Endothelial cell of umbilical vein (primary cell): ENCODE data around the gene TMCO6. TPM values are rescaled to one million over a fixed set of nuclear protein-coding genes. Genes with fewer than 3 reads are reported as not detected.
"Not testable (repeated sequence)": the region's sequence is repeated elsewhere in the genome, so short reads cannot be mapped to it uniquely, and the experiment has no call there.

Experiments used
- BruUV-seq: library from RNA; stranded (reverse); fragments of 400-500 nt; replicated peaks from 2 replicates; lab custom pipeline; 2021; lab: Mats Ljungman, UMichigan
- CTCF ChIA-PET: fragments of 300-600, 350-600 bp; sonication (Branson Sonifier 250); formaldehyde crosslinking; loops from one replicate; lab custom pipeline; 2021; ENCODE audit warnings: antibody characterized with exemption, inconsistent platforms; lab: Charles Lee
- POLR2A ChIA-PET: fragments of 300-600, 350-600 bp; sonication (Branson Sonifier 250); formaldehyde crosslinking; loops from one replicate; lab custom pipeline; 2021; ENCODE audit warnings: antibody characterized with exemption, inconsistent platforms; lab: Charles Lee
- DNase-seq: peaks from one replicate; pipeline ENCODE4 v3.0.0-alpha.2; 2011; ENCODE audit warnings: low read depth, low spot score
- FAIRE-seq: peaks from 2 replicates; lab custom pipeline; 2011; peaks lifted over from hg19 to GRCh38; lab: Jason Lieb, UNC
- H2AFZ ChIP-seq: 2 replicates; pipeline ENCODE4 v1.6.0; 2012; ENCODE audit warnings: low read depth, low read length, control low read depth, inconsistent platforms
- H3K27ac ChIP-seq: 2 replicates; pipeline ENCODE4 v1.5.1; 2011; ENCODE audit warnings: low read depth, mild to moderate bottlenecking, control low read depth, low read length, moderate library complexity; ENCODE audit not compliant: insufficient read depth
- H3K27me3 ChIP-seq, 2 experiments: 2 replicates each; pipeline versions ENCODE4 v1.6.0 to v1.6.1; 2011; ENCODE audit warnings: low read length in 2 of 2, mixed read lengths in 1 of 2; ENCODE audit not compliant: control insufficient read depth in 2 of 2, insufficient read depth in 2 of 2
- H3K36me3 ChIP-seq, 2 experiments: 2 replicates in 1 of 2; 3 replicates in 1 of 2; pipeline ENCODE4 v1.5.1; 2011; ENCODE audit warnings: low read length in 2 of 2, mild to moderate bottlenecking in 1 of 2, moderate library complexity in 1 of 2; ENCODE audit not compliant: control insufficient read depth in 2 of 2, insufficient read depth in 2 of 2; ENCODE audit errors: extremely low read depth in 1 of 2
- H3K4me1 ChIP-seq: 3 replicates; pipeline ENCODE4 v1.5.1; 2011; ENCODE audit warnings: mild to moderate bottlenecking, low read length; ENCODE audit not compliant: control insufficient read depth, insufficient read depth; ENCODE audit errors: extremely low read depth
- H3K4me2 ChIP-seq: 2 replicates; pipeline ENCODE4 v1.6.1; 2011; ENCODE audit warnings: low read length, control low read depth, mixed read lengths; ENCODE audit not compliant: insufficient read depth
- H3K4me3 ChIP-seq, 3 experiments: fragments of 200-600 bp in 1 of 3; sonication (generic), shearing (Covaris generic) in 1 of 3; replicated peaks in 1 of 3; 2 replicates each; pipeline ENCODE4 v1.5.1; 2011 to 2016; ENCODE audit warnings: control low read depth in 3 of 3, low read length in 3 of 3, mild to moderate bottlenecking in 2 of 3, inconsistent platforms in 1 of 3, low read depth in 1 of 3, moderate library complexity in 1 of 3; ENCODE audit not compliant: insufficient read depth in 1 of 3
- H3K79me2 ChIP-seq: 2 replicates; pipeline ENCODE4 v1.6.0; 2012; ENCODE audit warnings: low read length, inconsistent platforms; ENCODE audit not compliant: control insufficient read depth, insufficient read depth
- H3K9ac ChIP-seq: replicated peaks from 2 replicates; pipeline ENCODE3; 2011; ENCODE audit warnings: low read length, control low read depth; ENCODE audit not compliant: insufficient read depth; ENCODE audit errors: extremely low read depth
- H3K9me1 ChIP-seq: replicated peaks from 3 replicates; pipeline ENCODE4 v1.6.0; 2011; ENCODE audit warnings: mild to moderate bottlenecking, low read length; ENCODE audit not compliant: control insufficient read depth, insufficient read depth; ENCODE audit errors: extremely low read depth
- H3K9me3 ChIP-seq: replicated peaks from 2 replicates; pipeline ENCODE4 v1.5.1; 2012; ENCODE audit warnings: low read length, inconsistent platforms; ENCODE audit not compliant: control insufficient read depth, insufficient read depth
- H4K20me1 ChIP-seq: replicated peaks from 2 replicates; pipeline ENCODE3; 2011; ENCODE audit warnings: mild to moderate bottlenecking, low read length; ENCODE audit not compliant: control insufficient read depth, insufficient read depth; ENCODE audit errors: extremely low read depth
- EZH2 ChIP-seq: IDR thresholded peaks from 2 replicates; pipeline ENCODE4 v1.6.1; 2012; ENCODE audit warnings: borderline replicate concordance, low read depth, mild to moderate bottlenecking, moderate library complexity, low read length, inconsistent platforms; ENCODE audit not compliant: severe bottlenecking
- FOS ChIP-seq: IDR thresholded peaks from 2 replicates; pipeline ENCODE4 v1.6.1; 2011; ENCODE audit warnings: mild to moderate bottlenecking, low read length, moderate library complexity, borderline replicate concordance; ENCODE audit not compliant: insufficient read depth
- GATA2 ChIP-seq: IDR thresholded peaks from 2 replicates; pipeline ENCODE4 v1.7.0; 2011; ENCODE audit warnings: low read depth, mild to moderate bottlenecking, moderate library complexity, mixed read lengths, low read length; ENCODE audit not compliant: insufficient read length, insufficient read depth
- JUN ChIP-seq: IDR thresholded peaks from 2 replicates; pipeline ENCODE4 v1.6.1; 2011; ENCODE audit warnings: borderline replicate concordance, low read depth; ENCODE audit not compliant: insufficient read length, insufficient read depth
- MYC ChIP-seq: IDR thresholded peaks from one replicate; pipeline ENCODE4 v1.6.1; 2011; ENCODE audit warnings: mild to moderate bottlenecking, low read depth, low read length
- POLR2A ChIP-seq: IDR thresholded peaks from 2 replicates; pipeline ENCODE4 v1.6.1; 2012; ENCODE audit warnings: low read depth, mild to moderate bottlenecking, control low read depth, low read length
- POLR2AphosphoS5 ChIP-seq: IDR thresholded peaks from 2 replicates; pipeline ENCODE4 v1.6.1; 2012; ENCODE audit warnings: low read depth, mild to moderate bottlenecking, control low read depth, low read length, moderate library complexity; ENCODE audit not compliant: insufficient read depth
- dilution Hi-C: fragments of 300-500 bp; cut with MboI; formaldehyde crosslinking; loops from one replicate; pipeline ENCODE4 v1.15.0; 2019; ENCODE audit warnings: low sequenced_read_pairs; ENCODE audit not compliant: extremely low pct_ligation_motif_present
- intact Hi-C: fragments of 100-400 bp; cut with micrococcal nuclease; formaldehyde crosslinking; loops from one replicate; pipeline ENCODE4 v1.10.0; 2022
- polyA plus RNA-seq, 4 experiments: library from polyadenylated mRNA; depleted of rRNA in 3 of 4; stranded (reverse) in 3 of 4; unstranded in 1 of 4; fragments of >200 nt; gene quantifications; 2 replicates each; pipeline versions ENCODE4 v1.2.1 to v1.2.3, GENCODE V29; 2011 to 2012; ENCODE audit warnings: missing spikeins in 1 of 4
- total RNA-seq: library from RNA; stranded (reverse); gene quantifications from 2 replicates; pipeline ENCODE4 v1.2.3, GENCODE V29; 2021
- TF ChIP-seq, protein P1 (sequence below): IDR thresholded peaks from 2 replicates; pipeline ENCODE4 v1.6.1; 2011; ENCODE audit not compliant: insufficient read depth, insufficient read length
- TF ChIP-seq, protein P2 (sequence below), 2 donors: IDR thresholded peaks; 1 replicate in 1 of 2; 2 replicates in 1 of 2; pipeline ENCODE4 v1.5.1; 2011; ENCODE audit warnings: low read length in 2 of 2, mild to moderate bottlenecking in 2 of 2, moderate library complexity in 2 of 2, control low read depth in 1 of 2, inconsistent platforms in 1 of 2, low read depth in 1 of 2; ENCODE audit not compliant: insufficient read depth in 1 of 2; ENCODE audit errors: extremely low read depth in 1 of 2

Gene TMCO6
- total and polyA plus RNA-seq, 2 donors (not counting 3 experiments of a cell fraction or from before 2014, with no cell fraction given): 22.0 to 23.7 TPM

DNA sequence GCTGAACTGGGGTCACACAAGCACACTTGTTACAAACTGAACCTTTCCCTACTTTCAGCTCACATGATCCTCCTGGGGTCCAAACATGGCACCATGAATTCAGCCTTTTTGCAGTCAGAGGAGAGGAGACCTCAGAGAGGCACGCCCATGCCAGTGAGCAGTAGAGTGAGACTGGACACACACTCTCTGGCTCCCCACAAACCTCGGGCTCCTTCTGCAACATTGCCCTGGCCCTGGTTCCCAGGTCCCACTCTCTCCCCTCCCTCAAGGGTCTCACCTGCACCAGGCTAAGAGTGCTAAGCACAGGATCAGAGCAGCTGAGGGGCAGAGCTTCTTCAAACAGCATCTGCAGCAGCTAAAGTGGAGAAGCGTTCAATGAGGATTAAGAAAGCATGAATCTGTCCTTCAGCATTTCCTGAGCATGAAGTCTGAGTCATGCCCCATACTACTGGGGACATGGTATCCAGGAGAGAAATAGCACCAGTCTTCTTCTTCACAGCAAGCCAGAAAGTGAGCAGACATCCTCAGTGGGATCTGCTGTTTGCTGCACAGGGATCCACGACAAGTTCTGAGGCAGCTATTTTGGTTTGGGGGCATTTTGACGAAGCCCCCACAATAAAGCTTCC lies 47.4 kb upstream of the TMCO6 start:
- Histone ChIP-seq H3K9me3 (no peaks in the 10 kb centered on the region), H3K27me3 (no peaks in the 10 kb centered on the region), H3K9me1 (no peaks in the 10 kb centered on the region), H3K36me3 (no peaks in the 10 kb centered on the region), H3K4me2 (no peak overlapping the region), H3K4me1 (peaks cover 23% of the 10 kb centered on the region), H3K27ac (no peak overlapping the region), H3K79me2 (no peaks in the 10 kb centered on the region), H4K20me1 (no peaks in the 10 kb centered on the region), H3K9ac (no peak overlapping the region), H2AFZ (peak overlapping the region; percentile 27), H3K4me3 (no peak overlapping the region)
- no TSS peak for BruUV-seq
- CTCF ChIA-PET: no interaction called here
- TF ChIP-seq POLR2AphosphoS5: no peak
- TF ChIP-seq, protein P1, sequence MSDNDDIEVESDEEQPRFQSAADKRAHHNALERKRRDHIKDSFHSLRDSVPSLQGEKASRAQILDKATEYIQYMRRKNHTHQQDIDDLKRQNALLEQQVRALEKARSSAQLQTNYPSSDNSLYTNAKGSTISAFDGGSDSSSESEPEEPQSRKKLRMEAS: no peak
- no peak for TF ChIP-seq MYC
- no peak for TF ChIP-seq EZH2
- peak; percentile 13 for TF ChIP-seq JUN
- TF ChIP-seq FOS: peak; percentile 69
- no peak for TF ChIP-seq GATA2
- TF ChIP-seq, protein P2, sequence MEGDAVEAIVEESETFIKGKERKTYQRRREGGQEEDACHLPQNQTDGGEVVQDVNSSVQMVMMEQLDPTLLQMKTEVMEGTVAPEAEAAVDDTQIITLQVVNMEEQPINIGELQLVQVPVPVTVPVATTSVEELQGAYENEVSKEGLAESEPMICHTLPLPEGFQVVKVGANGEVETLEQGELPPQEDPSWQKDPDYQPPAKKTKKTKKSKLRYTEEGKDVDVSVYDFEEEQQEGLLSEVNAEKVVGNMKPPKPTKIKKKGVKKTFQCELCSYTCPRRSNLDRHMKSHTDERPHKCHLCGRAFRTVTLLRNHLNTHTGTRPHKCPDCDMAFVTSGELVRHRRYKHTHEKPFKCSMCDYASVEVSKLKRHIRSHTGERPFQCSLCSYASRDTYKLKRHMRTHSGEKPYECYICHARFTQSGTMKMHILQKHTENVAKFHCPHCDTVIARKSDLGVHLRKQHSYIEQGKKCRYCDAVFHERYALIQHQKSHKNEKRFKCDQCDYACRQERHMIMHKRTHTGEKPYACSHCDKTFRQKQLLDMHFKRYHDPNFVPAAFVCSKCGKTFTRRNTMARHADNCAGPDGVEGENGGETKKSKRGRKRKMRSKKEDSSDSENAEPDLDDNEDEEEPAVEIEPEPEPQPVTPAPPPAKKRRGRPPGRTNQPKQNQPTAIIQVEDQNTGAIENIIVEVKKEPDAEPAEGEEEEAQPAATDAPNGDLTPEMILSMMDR (IDR thresholded peaks at IDR 0.05; ENCODE audit: extremely low read depth in 1 of 2, insufficient read depth in 1 of 2, low read depth in 1 of 2, low read length in 2 of 2): no peak
- no peak for TF ChIP-seq POLR2A
- peak; percentile 62 for FAIRE-seq
- dilution Hi-C loops: no loop called here
- intact Hi-C loops: no loop called here
- POLR2A ChIA-PET: no interaction called here
- DNase-seq: peak; percentile 17

DNA sequence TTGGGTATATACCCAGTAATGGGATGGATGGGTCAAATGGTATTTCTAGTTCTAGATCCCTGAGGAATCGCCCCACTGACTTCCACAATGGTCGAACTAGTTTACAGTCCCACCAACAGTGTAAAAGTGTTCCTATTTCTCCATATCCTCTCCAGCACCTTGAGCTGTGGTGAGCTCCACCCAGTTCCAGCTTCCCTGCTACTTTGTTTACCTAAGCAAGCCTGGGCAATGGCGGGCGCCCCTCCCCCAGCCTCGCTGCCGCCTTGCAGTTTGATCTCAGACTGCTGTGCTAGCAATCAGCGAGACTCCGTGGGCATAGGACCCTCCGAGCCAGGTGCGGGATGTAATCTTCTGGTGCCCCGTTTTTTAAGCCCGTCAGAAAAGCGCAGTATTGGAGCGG lies 46.2 kb upstream of the TMCO6 start:
- H3K79me2 ChIP-seq, H3K9me3 ChIP-seq, dilution Hi-C loops, H3K27ac ChIP-seq, FAIRE-seq, DNase-seq, BruUV-seq, H2AFZ ChIP-seq, POLR2A ChIA-PET, H4K20me1 ChIP-seq, CTCF ChIA-PET, H3K27me3 ChIP-seq, H3K9ac ChIP-seq, H3K4me2 ChIP-seq, intact Hi-C loops, H3K36me3 ChIP-seq, H3K4me3 ChIP-seq, H3K9me1 ChIP-seq: not testable (repeated sequence)
- peaks cover 23% of the 10 kb centered on the region for H3K4me1 ChIP-seq
